A172 (cell line): ENCODE results near the gene HSPA1A. TPM values are rescaled to one million over a fixed set of nuclear protein-coding genes. Genes with fewer than 3 reads are reported as not detected.
"Not testable (repeated sequence)": the region's sequence is repeated elsewhere in the genome, so short reads cannot be mapped to it uniquely, and the experiment has no call there.

Experiments used
- DNase-seq: peaks from one replicate; pipeline ENCODE4 v3.0.0-alpha.2; 2015; ENCODE audit warnings: low spot score
- total RNA-seq: library from RNA; depleted of rRNA; stranded (reverse); fragments of >200 nt; shearing (Covaris generic); gene quantifications from 2 replicates; pipeline ENCODE4 v1.2.3, GENCODE V29; 2014

The HSPA1A gene
- total RNA-seq, 1 experiment from 2014 or later: 1.2 TPM

DNA sequence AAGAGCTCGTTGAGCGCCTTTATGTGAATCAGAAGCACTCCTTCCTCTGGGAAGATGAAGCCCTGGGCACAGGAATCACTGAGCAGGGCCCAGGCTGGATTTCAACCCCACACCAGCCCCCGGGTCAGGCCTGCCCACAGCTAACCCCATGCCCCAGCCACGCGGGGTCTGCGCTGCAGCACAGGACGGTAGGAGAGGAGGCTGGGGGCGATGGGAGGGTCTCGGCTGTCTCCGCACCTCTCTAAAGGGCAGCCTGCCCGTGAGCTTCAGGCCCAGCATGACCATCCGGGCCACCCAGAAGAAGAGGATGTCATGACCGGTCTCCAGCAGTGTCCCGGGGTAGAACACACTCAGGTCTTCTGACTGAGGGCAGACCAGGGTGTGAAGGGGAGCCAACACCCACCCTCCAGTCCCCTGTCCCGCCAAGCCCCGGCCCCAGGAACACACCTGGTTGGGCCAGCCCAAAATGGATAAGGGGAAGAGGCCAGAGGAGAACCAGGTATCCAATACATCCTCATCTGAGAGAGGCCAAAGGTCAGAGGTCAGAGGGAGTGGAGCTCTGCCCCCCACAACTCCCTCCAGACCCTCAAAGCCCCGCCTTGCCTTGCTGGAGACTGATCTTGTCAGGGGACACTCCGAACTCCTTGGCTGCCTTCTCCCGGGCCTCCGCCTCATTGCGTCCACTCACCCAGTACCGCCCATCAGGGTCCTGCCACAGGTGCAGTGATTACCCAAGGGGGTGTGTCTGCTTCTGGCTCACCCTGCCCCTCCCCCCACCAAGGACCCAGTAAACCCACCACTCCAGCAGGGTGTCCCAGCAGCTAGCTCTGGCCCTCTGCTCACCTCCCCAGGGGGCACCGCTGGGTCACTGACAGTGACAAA, 33.9 kb upstream of the HSPA1A start:
- no peak for DNase-seq

DNA sequence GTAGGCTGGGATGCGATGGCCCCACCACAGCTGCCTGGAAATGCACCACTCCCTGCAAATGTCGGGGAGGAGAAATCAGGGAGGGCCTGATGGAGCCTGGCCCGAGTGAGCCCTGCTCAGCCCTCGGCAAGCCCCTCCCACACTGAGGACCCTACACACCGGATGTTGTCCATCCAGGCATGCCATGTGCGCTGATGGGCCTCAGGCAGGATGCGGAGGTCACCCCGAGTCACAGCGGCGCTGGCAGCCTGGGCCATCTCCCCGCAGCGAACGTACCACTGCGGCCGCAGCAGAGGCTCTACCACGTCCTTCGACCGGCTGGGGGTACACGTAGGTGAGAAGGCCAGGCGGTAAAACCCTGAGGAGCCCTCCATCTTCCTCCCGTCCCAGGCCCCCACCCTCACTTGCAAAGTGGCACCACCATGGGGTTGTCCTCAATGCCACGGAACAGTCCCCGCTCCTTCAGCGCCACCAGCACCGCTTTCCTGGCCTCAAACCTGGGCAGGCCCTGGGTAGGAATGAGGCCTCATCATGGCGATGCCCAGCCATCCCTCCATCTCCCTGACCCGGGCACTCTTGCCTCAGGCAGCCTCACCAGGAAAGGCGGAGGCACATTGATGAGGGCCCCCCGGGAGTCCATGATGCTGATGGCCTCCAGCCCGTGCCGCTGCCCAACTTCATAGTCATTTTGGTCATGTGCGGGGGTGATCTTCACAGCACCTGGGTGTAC, 33.1 kb upstream of the HSPA1A start:
- no peak for DNase-seq

DNA sequence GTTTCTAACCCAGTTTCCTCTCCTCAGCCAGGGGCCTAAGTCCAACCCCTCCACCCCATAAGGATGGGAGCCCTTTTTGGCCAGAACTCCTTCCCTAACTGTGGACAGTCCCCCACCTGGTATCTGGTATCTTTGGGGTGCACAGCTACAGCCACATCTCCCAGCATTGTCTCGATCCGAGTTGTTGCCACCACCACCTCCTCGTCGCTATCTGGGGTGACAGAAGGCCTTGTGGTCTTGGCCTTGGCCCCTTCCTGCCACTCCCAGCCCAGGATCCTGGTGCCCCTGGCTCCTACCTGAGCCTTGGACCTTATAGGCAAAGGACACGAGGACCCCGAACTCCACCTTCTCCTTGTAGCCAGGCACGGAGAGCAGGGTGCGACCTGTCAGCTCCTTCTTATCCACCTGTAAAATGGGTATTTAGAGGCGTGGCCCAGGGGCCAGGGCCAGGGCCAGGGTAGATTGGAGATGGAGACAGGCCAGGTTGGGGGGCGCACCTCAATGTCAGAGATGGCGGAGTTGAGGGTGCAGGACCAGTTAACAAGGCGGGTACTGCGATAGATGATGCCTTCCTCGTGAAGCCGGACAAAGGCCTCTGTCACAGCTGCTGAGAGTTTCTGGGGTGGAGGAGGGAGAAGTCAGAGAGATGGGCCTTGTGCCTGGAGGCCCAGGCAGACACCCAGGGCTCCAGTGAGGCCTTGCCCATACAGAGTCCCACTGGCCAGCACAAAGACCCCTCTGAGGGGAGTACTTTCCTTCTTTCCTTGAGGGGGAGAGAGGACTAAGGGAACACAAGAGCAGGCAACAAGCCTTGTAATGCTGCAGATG, 31.0 kb upstream of the HSPA1A start:
- DNase-seq: no peak

DNA sequence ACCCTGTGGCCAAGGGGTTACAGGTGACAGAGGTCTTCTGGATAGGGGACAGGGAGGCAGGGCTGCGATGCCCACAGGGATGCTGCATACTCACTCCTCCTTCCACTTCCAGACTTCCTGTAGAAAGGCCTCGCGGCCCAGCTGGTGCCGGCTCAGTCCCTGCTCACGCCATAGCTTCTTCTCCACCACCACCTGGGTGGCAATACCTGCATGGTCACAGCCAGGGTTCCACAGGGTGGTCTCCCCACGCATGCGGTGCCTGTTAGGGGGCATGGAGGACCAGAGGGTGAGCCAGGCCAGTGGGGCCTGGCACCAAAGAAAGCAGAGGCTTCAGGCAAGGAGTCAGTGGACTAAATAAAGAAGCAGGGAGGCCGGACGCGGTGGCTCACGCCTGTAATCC, 29.9 kb upstream of the HSPA1A start:
- DNase-seq: no peak

DNA sequence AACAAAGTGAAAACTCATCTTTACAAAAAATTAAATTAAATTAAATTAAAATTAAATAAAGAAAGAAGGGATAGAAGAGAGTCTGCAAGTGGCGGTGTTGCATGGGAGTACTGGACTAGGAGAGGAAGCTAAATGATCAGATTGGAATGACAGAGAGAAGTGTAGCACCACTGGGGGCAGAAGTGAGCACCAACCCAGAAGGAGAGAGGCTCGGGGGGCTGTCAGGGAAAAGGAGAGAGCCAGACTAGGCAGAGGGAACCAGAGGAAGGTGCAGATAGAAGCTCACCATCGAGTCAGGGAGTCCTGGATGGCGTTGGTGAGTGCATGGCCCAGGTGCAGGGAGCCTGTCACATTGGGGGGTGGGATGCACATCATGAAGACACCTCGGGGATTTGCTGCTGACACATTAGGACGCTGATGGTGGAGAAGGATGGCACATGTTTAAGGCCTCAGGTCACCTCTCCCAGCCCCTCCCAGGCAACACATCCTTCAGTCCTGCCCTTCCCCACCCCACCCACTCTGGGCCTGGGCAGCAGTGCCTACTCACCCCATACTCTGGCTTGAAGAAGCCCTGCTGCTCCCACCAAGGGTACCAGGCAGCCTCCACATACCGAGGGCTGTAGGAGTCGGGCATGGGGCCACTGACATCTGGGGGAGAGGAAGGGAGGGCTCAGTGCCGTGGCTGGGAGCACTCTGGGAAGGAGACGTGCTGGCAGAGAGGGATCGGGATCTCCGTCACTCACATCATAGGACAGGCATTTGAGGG, 23.8 kb upstream of the HSPA1A start:
- no peak for DNase-seq

DNA sequence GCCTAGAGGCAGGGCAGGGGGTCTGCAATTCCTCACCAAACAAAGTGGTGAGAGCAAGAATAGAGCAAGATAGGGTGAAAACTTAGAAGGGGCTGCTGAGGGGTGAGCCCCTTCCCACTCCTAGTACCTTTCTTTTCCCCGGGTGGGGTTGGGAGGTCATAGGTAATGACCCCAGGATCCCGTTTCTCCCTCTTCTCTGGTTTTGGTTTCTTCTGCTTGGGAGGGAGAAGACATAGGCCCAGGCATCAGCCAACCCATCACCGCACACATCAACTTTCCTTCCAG, 23.3 kb upstream of the HSPA1A start:
- DNase-seq: no peak

DNA sequence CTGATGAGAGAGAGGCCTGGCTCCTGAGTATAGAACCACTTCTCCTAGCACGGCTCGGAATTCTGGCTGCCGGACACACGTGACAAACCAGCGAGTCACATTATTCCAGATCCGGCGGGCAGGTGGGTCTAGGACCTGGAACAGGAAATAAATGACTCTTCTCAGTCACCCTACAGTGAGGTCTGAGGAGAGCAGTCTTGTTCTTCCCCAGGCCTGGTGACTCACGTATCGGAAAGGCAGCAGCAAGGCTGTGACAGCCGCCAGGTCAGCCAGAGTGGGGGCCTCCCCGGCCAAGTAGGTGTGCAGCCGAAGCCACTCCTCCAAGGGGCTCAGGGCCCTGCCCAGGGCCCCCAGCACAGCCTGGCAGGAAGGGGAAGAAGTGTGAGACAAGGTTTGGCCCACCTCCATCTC, 22.6 kb upstream of the HSPA1A start:
- DNase-seq: peak; percentile 85

DNA sequence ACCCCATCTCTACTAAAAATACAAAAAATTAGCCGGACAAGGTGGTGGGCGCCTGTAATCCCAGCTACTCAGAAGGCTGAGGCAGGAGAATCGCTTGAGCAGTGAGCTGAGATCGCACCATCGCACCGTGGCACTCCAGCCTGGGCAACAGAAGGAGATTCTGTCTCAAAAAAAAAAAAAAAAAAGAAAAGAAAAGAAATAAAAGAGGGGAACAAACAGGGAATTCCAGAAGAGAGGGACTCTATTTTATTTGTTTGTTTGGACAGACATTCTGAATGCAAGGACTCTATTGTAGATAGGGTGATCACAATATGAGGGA, 21.5 kb upstream of the HSPA1A start:
- not testable (repeated sequence) for DNase-seq

DNA sequence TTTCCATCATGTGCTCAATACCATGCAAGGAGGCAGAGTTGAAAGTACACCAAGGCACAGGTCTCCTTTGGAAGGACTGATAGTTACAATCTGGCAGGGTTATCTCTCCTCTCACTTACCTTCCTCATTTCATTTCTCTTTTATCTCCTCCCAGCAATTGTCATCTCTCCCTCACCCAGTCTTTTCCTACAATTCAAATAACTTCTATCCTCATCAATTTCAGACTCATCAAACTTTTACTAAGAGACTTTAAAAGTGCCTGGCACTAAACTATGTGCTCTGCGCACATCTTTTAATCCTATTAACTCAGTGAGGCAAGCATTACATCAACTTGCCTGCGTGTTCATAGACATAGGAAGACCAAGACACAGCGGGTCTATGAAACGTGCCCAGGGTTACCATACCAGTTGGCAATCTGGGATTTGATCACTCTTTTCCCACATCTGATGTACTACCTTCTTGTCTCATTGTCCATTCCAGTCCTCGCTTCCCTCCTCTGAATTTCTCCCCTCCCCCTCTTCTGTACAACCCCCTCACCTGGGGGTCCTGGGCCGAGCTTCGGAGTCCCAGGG, 21.0 kb upstream of the HSPA1A start:
- DNase-seq: no peak

DNA sequence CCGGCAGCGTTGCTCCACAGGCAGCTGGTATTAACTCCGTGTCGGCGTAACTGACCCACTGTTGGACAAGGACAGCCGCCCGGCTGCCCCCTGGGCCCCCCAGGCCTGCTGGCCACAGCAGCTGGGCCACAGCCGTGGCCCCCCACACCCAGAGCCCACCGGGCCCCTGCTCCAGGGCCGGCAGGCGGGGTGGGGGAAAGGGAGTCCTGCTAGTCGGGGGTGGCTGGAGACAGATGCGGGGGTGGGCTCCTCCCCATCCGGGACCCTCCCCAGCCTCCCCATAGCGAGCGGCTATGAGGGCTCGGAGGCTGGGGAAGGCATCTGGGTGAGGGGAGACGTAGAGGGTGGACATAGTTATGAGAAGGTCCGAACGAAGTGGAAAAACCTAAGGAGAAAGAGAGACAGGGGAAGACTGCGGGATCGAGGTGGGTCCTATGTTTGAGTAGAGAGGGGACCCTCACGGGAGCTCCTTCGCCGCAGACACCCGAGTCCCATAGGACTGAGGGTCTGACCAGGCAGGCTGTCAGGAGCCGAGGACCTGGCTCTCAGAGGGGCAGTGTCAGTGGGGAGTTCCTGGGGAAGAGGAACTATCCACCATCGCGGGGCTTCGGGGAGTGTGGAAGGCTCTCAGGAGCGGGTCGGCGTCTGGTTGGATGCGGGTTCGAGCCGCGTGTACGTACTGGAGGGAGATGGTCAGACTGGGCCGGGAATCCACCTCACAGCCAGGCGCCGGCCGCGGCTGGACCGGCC, 20.3 kb upstream of the HSPA1A start:
- DNase-seq: peak; percentile 31

DNA sequence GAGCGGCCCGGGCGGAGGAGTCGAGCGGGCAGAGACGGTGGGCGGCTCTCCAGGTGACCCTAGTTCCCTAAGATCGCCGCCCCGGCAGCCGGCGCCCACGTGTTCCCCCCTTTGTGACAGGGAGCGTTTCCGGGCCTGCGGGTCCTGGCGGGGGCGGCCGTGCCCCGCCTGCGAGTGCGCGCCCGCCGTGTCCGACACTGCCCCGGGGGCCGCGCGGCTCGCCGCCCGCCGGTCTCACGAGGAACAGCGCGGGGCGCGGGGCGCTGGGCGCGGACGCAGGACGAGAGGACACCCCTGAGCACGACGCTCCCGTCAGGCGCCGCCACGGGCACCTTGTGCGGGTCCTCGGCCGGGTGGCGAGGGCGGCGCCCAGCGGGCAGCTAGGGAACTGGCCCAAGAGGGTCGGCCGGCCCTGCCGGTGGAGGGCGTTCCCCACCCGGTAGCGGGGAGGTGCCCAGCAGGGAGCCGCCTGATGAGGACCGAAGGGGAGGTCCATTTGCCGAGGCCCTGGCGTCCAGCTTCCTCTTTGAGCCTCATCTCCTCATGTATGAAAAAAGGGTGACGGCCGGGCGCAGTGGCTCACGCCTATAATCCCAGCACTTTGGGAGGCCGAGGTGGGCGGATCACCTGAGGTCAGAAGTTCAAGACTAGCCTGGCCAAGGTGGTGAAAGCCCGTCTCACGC, 19.6 kb upstream of the HSPA1A start, which contains the start of gene VARS1:
Gene VARS1, minus strand, starts transcription at position 137 of the 683 bp plus-strand sequence. CDS start 535 bp downstream, outside the sequence.
- peak; percentile 90 for DNase-seq

DNA sequence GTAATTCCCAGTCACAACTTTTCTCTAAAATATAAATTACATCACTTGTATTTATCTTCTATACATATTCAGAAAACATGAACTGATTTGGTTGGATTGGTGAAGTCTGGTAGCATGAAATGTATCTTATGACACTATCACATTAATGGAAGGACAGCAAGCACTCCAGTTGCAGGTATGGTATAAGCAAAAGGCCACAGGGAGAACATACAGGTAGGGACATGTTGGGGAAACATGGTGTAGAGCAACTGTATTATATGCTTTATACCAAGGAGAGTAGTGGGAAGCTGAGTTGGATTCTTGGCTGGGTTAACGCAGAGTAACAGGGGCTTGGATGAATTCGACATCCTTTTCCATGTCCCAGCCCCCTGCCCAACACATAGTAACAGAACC, 18.4 kb upstream of the HSPA1A start:
- DNase-seq: no peak

DNA sequence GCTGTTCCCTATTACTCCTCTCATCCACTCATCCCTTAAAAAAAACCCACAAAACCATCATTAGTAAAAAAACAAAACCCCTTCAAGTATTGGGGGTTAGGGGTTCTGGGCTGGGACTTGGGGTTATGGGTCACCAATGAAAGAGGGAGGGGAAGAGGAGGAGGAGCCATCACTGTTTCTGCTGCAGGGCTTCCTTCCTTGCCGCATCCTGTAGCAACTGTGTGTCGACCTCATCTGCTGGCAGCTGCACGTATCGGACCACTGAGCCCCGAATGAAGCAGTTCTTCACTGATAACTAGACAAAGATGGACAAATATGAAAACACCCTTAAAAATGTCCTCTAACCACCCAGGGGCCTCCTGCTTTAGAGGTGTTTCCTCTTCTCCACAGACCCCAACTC, 17.8 kb upstream of the HSPA1A start:
- DNase-seq: no peak

DNA sequence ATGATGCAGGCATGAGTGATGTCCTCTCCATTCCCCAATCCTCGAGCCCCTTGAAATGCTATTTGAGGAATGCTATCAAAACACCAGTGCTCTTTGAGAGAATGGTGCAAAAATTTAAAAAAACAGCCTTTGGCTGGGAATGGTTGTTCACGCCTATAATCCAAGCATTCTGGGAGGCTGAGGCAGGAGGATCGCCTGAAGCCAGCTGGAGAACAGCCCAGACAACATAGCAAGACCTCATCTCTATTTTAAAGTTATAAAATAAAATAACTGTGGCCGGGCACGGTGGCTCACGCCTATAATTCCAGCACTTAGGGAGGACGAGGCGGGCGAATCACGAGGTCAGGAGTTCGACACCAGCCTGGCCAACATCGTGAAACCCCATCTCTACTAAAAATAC, 15.6 kb upstream of the HSPA1A start:
- DNase-seq: no peak

DNA sequence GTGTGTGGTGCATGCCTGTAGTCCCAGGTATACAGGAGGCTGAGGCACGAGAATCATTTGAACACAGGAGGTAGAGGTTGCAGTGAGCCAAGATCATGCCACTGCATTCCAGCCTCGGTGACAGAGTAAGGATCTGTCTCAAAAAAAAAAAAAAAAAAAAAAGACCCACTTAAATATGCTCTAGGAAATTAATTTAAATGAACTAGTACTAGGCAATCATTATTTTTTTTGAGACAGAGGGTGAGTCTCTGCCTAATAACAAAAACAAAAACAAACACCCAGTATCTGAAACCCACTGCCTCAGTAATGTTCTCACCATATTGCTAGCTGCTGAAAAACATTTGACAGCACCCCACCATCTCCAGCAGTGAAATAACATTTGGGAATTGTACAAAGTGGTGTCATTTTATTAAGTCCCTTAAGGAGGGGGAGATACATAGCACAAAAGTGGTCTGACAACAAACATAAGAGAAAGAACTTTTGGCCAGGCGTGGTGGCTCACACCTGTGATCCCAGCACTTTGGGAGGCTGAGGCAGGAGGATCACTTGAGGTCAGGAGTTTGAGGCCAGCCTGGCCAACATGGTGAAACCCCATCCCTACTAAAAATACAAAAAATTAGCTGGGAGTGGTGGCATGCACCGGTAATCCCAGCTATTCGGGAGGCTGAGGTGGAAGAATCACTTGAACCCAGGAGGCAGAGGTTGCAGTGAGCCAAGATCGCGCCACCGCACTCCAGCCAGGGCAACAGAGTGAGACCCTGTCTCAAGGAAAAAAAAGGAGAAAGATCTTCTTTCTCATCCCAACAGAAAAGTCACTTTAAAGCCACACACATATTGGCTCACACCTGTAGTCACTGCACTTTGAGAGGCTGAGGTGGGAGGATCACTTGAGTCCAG, 14.1 kb upstream of the HSPA1A start:
- not testable (repeated sequence) for DNase-seq

DNA sequence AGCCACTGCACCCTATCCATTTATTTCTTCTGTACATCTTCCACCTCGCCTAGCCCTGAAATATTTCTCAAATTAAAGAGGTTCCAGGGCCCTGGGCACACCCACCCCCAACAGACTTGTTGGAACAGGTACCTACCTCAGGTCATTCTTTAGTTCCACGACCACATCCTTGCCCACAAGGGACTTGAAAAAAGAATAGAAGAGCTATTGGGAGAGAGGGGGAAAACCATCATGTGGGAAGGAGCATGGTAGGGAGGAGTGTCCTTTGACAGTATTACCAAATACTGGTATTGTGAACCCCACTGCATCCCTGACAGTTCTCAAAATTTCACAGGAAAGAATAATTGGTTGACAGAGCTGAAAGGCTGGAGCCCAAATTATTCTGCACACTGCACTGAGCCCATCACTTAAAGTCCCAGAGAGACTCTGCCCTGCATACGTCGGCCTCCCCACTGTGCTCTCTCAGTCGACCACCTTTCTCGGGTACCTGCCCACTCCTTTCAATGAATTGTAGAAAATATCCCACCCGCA, 9.3 kb upstream of the HSPA1A start:
- no peak for DNase-seq

DNA sequence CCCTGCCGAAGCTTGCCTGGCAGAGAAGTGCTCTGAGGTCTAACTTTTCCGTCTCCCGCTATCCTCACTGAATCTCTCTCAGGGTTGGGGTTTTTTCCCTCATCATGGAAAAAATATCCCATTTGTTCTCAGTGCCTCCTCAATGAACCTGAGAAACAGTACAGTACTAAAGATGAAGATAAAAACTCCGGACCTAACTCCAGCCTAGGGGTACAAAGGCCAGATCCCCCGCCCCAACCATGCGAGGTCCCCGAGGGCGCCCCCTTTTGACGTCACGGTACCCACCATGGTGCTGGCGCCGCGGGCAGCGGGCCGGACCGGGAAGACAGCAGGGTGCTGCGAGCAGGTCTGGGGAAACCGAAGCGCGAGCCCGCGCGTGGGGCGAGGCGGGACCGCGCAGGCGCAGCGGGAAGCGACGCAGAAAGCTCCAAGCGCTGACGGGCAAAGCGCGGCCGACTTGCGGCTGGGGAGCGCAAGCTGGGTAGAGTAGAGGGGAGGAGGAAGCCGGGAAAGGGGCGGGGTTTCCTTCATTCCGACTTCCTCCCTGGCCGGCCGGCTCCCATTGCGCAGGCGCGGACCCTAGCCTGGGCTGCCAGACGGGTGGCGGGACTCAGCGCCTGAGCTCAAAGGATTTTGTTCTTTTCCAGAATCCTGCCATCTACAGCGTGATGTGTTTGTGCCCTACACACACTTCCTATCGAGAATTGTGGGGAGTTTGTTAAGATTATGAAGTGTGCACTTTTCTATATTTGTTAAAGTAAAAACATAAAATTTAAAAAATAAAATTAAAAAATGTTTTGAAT, 8.7 kb upstream of the HSPA1A start, which contains the start of gene LSM2:
Gene LSM2, minus strand, starts transcription at position 497 of the 803 bp plus-strand sequence. Its CDS starts 209 bp downstream, at position 288.
- DNase-seq: peak; percentile 98

DNA sequence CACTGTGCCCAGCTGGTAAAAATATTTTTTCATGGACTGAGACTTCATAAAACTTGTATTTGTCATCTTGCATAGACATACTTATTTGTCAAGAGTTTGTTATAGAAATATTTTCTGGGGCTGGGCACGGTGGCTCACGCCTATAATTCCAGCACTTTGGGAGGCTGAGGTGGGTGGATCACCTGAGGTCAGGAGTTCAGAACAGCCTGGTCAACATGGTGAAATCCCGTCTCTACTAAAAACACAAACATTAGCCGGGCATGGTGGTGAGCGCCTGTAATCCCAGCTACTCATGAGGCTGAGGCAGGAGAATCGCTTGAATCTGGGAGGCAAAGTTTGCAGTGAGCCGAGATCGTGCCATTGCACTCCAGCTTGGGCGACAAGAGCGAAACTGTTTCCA, 6.7 kb upstream of the HSPA1A start:
- DNase-seq: not testable (repeated sequence)
